Measurements from ENCODE around the gene PAX4. TPM values are rescaled to one million over a fixed set of nuclear protein-coding genes. Genes with fewer than 3 reads are reported as not detected.

The PAX4 gene
- total and polyA plus RNA-seq, 4 experiments from 2014 or later = not detected

DNA sequence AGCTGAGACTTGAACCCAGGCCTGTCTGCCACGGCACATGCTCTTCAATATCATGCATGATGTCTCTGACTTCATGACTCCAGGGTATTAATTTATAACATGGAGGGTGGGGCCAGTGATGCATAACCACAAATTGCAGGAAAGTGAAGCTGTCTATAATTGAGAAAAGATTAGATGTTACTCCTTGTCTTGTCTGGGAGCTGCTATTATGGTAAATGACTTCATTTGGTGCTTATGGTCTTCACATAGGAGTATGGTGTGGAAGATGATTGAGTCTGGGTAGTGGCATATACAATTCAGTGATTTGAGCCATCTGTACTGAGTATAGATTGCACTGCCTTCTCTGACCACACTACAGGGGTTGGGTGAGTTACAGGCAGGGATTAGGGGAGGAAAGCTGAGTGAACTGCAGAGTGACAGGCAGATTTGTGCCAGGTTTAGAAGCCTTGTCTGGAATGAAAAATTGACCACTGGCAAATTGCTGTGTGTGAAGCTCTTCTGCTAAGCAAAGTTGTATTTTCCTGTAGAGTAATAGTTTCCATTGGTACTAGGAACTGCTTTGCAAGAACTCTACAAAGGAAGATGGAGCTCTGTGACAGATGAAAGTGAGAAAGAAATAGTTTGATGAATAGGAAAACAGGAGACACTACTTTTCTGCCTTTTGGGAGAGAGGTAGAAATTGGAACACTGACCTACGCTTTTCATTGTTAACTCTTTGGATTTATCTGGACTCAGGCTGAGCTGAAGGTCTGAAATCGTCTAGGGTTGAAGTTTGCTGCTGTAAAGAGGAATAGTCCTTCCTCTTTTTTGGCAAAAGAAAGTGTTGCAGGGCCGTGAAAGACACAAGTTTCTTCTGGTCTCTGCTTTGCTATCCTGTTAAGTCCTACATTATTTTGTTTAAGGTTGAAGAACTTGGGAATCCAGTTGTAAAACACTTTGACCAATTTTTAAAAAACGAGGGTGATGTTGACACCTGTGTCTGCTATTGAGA is 36.8 kb upstream of the PAX4 start:
- no peaks in the 10 kb centered on the region for H3K27me3 Mint-ChIP-seq
- CTCF ChIA-PET (ENCODE audit: partially characterized antibody) = interaction anchor here (0.6 kb wide), 1 partner anchor 161 kb away, joined by 3 read pairs; no protein-coding TSS in a partner anchor
- H3K27ac Mint-ChIP-seq = peak overlapping the region in 4 of 7 donors; percentile 13 to 79 (median 46)
- Histone ChIP-seq H3K4me3 (ENCODE audit: low read length in 2 of 2) (no peak overlapping the region), H3K36me3 (ENCODE audit: insufficient read depth, low read length) (no peaks in the 10 kb centered on the region), H3K27me3 (ENCODE audit: insufficient read depth, low read length) (no peaks in the 10 kb centered on the region), H3K4me1 (ENCODE audit: insufficient read depth, low read length) (peaks cover 64% of the 10 kb centered on the region), H3K27ac (ENCODE audit: low read depth, low read length) (no peak overlapping the region), H3K9me3 (ENCODE audit: control insufficient read depth in 1 of 2, low read length in 2 of 2) (no peaks in the 10 kb centered on the region)
- intact Hi-C loops (cut with micrococcal nuclease) = loop anchor here (5.0 kb wide), 1 partner anchor 688 kb away; the partner anchor contains the start of gene RBM28
- peaks cover 0 to 2% (median 0%) of the 10 kb centered on the region in 8 donors for H3K9me3 Mint-ChIP-seq
- H3K4me1 Mint-ChIP-seq = peaks cover 48 to 82% (median 64%) of the 10 kb centered on the region in 4 donors
- H3K4me3 Mint-ChIP-seq = peak overlapping the region; percentile 2 to 99 (median 97)
- POLR2A ChIA-PET (ENCODE audit: partially characterized antibody) = interaction anchor here (0.6 kb wide), 1 partner anchor 70 kb away, joined by 3 read pairs; the partner anchor contains the start of gene GCC1
- DNase-seq = no peak
- peaks cover 28 to 42% of the 10 kb centered on the region in 2 donors for H3K36me3 Mint-ChIP-seq

DNA sequence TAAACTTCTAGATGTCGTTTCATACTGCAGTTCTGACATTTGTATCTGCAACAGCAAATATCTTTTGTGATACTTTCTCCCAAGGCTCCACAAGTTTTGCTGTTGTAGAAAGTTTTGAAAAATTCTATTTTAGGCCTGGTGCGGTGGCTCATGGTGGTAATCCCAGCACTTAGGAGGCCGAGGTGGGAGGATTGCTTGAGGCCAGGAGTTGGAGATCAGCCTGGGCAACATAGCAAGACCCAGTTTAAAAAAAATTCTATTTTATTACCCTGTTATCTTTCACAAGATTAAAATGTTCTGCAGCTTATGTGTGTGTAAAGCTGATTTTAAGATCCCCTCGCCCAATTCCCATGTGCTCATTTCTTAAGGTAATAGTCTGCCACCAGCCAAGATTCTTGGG is 35.5 kb upstream of the PAX4 start:
- Histone ChIP-seq H3K36me3 (ENCODE audit: insufficient read depth, low read length) (no peaks in the 10 kb centered on the region), H3K9me3 (ENCODE audit: control insufficient read depth in 1 of 2, low read length in 2 of 2) (no peaks in the 10 kb centered on the region), H3K4me3 (ENCODE audit: low read length in 2 of 2) (no peak overlapping the region), H3K4me1 (ENCODE audit: insufficient read depth, low read length) (peaks cover 55% of the 10 kb centered on the region), H3K27ac (ENCODE audit: low read depth, low read length) (no peak overlapping the region), H3K27me3 (ENCODE audit: insufficient read depth, low read length) (no peaks in the 10 kb centered on the region)
- Mint-ChIP-seq H3K27ac (peak overlapping the region in 2 of 7 donors; percentile 40 to 100), H3K9me3 (peaks cover 0 to 2% (median 0%) of the 10 kb centered on the region in 8 donors), H3K27me3 (no peaks in the 10 kb centered on the region), H3K36me3 (peaks cover 18 to 33% of the 10 kb centered on the region in 2 donors), H3K4me3 (peak overlapping the region; percentile 94 to 99 (median 98)), H3K4me1 (peaks cover 38 to 70% (median 56%) of the 10 kb centered on the region in 4 donors)
- DNase-seq = no peak
- ChIA-PET CTCF (ENCODE audit: partially characterized antibody) (no interaction called here), POLR2A (ENCODE audit: partially characterized antibody) (interaction anchor here (1.1 kb wide), 1 partner anchor 261 kb away, joined by 3 read pairs; the partner anchor contains the start of gene ZNF800)
- intact Hi-C loops (cut with micrococcal nuclease) = loop anchor here (5.0 kb wide), 1 partner anchor 689 kb away; the partner anchor contains the start of gene RBM28

DNA sequence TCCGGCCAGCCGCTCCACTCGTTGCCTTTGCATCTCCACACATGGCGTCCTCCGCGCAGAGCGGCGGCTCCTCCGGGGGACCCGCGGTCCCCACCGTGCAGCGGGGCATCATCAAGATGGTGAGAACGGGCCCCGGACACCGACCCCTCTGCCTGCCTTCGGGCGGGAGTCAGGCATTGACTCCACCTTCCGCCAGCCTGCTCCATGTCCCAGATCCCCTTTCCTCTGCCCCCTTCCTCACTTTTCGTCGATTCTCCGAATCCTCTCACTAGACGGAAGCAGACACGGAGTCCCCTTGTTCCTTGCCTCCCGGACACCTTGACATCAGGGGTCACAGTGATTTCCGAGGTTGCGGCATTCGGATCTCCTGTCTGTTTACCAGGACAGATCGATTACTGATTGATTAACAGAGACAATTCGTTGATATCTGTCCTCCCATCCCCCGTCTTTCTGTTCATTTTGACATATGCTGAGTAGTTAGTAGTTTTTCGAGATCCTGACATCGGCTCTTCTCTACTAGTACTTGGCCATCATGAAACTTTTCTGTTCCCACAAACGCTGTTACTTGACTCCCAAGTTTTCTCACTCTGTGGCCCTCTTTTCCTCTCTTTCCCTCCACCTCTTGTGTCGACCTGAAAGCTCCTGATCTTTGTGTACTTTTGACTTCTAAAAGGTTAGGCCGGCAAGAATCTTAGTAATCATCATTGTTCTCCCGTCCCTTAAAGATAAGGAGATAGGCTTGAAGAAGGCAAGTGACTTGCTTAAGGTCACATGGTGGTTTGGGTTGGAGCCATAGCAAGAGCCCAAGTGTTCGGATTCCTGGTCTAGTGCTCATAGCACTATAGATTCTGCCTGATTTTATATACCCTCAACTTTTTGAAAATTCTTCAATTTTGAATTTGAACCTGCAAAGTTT is 34.6 kb upstream of the PAX4 start:
- Histone ChIP-seq H3K4me1 (ENCODE audit: insufficient read depth, low read length) (peaks cover 54% of the 10 kb centered on the region), H3K36me3 (ENCODE audit: insufficient read depth, low read length) (no peaks in the 10 kb centered on the region), H3K27me3 (ENCODE audit: insufficient read depth, low read length) (no peaks in the 10 kb centered on the region), H3K4me3 (ENCODE audit: low read length in 2 of 2) (peak overlapping the region; percentile 89 to 95), H3K27ac (ENCODE audit: low read depth, low read length) (peak overlapping the region; percentile 93), H3K9me3 (ENCODE audit: control insufficient read depth in 1 of 2, low read length in 2 of 2) (no peaks in the 10 kb centered on the region)
- H3K27ac Mint-ChIP-seq = peak overlapping the region in 5 of 7 donors; percentile 99 to 100 (median 100)
- peaks cover 36 to 65% (median 52%) of the 10 kb centered on the region in 4 donors for H3K4me1 Mint-ChIP-seq
- H3K27me3 Mint-ChIP-seq = no peaks in the 10 kb centered on the region
- H3K9me3 Mint-ChIP-seq = peaks cover 0 to 2% (median 0%) of the 10 kb centered on the region in 8 donors
- CTCF ChIA-PET (ENCODE audit: partially characterized antibody) = no interaction called here
- peak in 1 of 5 donors; percentile 1 for DNase-seq
- POLR2A ChIA-PET (ENCODE audit: partially characterized antibody) = interaction anchor here (1.1 to 3.7 kb wide), 4 partner anchors 62 to 261 kb away, joined by 3 to 37 read pairs (median 9); partner anchors contain the start of genes ARF5, GCC1 and ZNF800
- intact Hi-C loops (cut with micrococcal nuclease) = loop anchor here (5.0 kb wide), 1 partner anchor 690 kb away; the partner anchor contains the start of gene RBM28
- H3K4me3 Mint-ChIP-seq = peak overlapping the region; percentile 94 to 99 (median 98)
- peaks cover 14 to 31% of the 10 kb centered on the region in 2 donors for H3K36me3 Mint-ChIP-seq

DNA sequence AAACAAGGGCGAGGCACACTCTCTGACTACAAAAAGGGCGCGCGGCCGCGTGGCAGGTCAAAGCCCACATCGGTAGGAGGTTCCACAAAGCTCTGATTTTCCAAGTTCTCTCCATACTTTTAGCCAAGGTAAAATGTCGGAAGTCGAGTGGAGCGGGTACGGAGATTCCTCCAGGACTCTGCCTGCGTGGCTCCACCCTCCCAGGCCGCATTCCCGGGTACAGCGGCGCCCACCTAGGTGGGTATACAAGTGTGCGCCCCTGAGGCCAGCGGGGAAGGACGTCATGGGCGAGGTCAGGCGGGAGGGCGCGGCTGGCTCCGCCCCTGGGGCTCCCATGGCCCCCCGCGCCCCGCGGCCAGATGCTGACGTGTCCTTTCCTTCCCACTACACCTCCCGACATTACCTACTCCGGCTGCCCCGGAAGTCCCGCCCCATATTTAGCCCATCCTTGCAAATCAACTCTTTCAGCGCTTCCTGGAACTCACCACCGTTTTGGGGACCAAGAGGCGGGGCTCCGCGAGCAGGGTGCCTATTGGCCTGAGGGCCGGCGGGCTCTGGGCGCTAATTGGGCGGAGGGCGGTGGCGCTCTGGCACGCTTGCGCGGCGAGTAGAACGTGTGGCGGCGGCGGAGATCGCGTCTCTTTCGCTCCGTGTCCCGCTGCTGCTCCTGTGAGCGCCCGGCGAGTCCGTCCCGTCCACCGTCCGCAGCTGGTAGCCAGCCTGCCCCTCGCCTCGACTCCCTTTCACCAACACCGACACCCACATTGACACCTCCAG is 33.8 kb upstream of the PAX4 start, which contains the start of gene SND1:
Gene SND1, plus strand, starts transcription at position 639 of the 777 bp plus-strand sequence. CDS start 180 bp downstream, outside the sequence.
- Histone ChIP-seq H3K9me3 (ENCODE audit: control insufficient read depth in 1 of 2, low read length in 2 of 2) (no peaks in the 10 kb centered on the region), H3K4me3 (ENCODE audit: low read length in 2 of 2) (peak within 1 kb of the TSS; percentile 89 to 95), H3K36me3 (ENCODE audit: insufficient read depth, low read length) (no peaks in the 10 kb centered on the region), H3K27ac (ENCODE audit: low read depth, low read length) (peak within 1 kb of the TSS; percentile 93), H3K4me1 (ENCODE audit: insufficient read depth, low read length) (peaks cover 51% of the 10 kb centered on the region), H3K27me3 (ENCODE audit: insufficient read depth, low read length) (no peaks in the 10 kb centered on the region)
- peaks cover 32 to 58% (median 47%) of the 10 kb centered on the region in 4 donors for H3K4me1 Mint-ChIP-seq
- ChIA-PET CTCF (ENCODE audit: partially characterized antibody) (interaction anchor here (1.6 kb wide), 1 partner anchor 15 kb away, joined by 3 read pairs; no protein-coding TSS in a partner anchor), POLR2A (ENCODE audit: partially characterized antibody) (interaction anchor here (1.2 to 3.7 kb wide), 4 partner anchors 10 to 260 kb away, joined by 3 to 37 read pairs (median 10); partner anchors contain the start of genes ARF5, GCC1 and ZNF800)
- H3K4me3 Mint-ChIP-seq = peak within 1 kb of the TSS; percentile 94 to 99 (median 98)
- intact Hi-C loops (cut with micrococcal nuclease) = loop anchor here (1.0 to 5.0 kb wide), 3 partner anchors 63 to 691 kb away; partner anchors contain the start of genes ARF5, RBM28 and ZNF800
- peaks cover 9 to 27% of the 10 kb centered on the region in 2 donors for H3K36me3 Mint-ChIP-seq
- no peaks in the 10 kb centered on the region for H3K27me3 Mint-ChIP-seq
- peak within 1 kb of the TSS in 5 of 7 donors; percentile 99 to 100 (median 100) for H3K27ac Mint-ChIP-seq
- DNase-seq = peak; percentile 98 to 100 (median 100)
- peaks cover 0 to 2% (median 0%) of the 10 kb centered on the region in 8 donors for H3K9me3 Mint-ChIP-seq

DNA sequence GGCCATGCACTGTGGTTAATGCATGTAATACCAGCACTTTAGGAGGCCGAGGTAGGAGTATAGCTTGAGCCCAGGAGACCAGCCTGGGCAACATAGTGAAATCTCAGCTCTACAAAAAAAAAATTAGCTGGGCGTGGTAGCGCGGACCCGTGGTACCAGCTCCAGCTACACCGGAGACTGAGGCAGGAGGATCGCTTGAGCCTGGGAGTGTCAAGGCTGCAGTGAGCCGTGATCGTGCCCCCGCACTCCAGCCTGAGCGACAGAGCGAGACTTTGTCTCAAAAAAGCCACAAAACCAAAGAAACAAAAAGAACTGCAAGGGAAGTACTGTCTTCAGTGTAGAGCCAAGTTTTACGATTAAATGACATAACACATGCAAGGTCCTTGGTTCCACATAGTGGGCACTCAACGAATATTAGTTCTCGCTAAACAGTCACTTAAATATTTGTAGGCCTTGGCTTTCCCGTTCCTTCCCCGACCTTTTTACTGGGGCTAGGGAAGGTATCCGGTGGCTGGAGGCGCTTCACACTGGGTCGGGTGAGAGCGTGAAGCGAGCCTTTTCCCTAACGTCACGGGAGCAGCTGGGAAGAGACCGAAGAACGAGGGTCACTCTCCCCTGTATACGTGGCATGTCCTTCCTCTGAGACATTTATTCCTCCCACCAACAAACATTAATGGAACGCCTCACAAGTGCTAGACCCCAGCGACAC is 33.1 kb upstream of the PAX4 start:
- no peaks in the 10 kb centered on the region for H3K36me3 ChIP-seq (ENCODE audit: insufficient read depth, low read length)
- intact Hi-C loops (cut with micrococcal nuclease) = loop anchor here (1.0 to 5.0 kb wide), 3 partner anchors 63 to 691 kb away; partner anchors contain the start of genes ARF5, RBM28 and ZNF800
- H3K4me3 ChIP-seq (ENCODE audit: low read length in 2 of 2) = peak overlapping the region; percentile 80 to 95
- peaks cover 45% of the 10 kb centered on the region for H3K4me1 ChIP-seq (ENCODE audit: insufficient read depth, low read length)
- peak overlapping the region; percentile 93 for H3K27ac ChIP-seq (ENCODE audit: low read depth, low read length)
- H3K27me3 Mint-ChIP-seq = no peaks in the 10 kb centered on the region
- ChIA-PET CTCF (ENCODE audit: partially characterized antibody) (interaction anchor here (1.6 kb wide), 1 partner anchor 16 kb away, joined by 3 read pairs; no protein-coding TSS in a partner anchor), POLR2A (ENCODE audit: partially characterized antibody) (interaction anchor here (1.2 to 3.7 kb wide), 5 partner anchors 9 to 303 kb away, joined by 3 to 37 read pairs (median 6); partner anchors contain the start of genes ARF5, GCC1 and ZNF800)
- H3K27ac Mint-ChIP-seq = peak overlapping the region in 5 of 7 donors; percentile 99 to 100 (median 100)
- H3K27me3 ChIP-seq (ENCODE audit: insufficient read depth, low read length) = no peaks in the 10 kb centered on the region
- DNase-seq = peak in 2 of 5 donors; percentile 31 to 39
- no peaks in the 10 kb centered on the region for H3K9me3 ChIP-seq (ENCODE audit: control insufficient read depth in 1 of 2, low read length in 2 of 2)
- H3K36me3 Mint-ChIP-seq = peaks cover 9 to 27% of the 10 kb centered on the region in 2 donors
- H3K4me3 Mint-ChIP-seq = peak overlapping the region; percentile 94 to 99 (median 98)
- peaks cover 0 to 2% (median 0%) of the 10 kb centered on the region in 8 donors for H3K9me3 Mint-ChIP-seq
- H3K4me1 Mint-ChIP-seq = peaks cover 32 to 53% (median 43%) of the 10 kb centered on the region in 4 donors

Measured in CD4-positive, alpha-beta memory T cell (primary cell).